ENCODE results near the gene PIK3C2A.

The PIK3C2A gene

DNA sequence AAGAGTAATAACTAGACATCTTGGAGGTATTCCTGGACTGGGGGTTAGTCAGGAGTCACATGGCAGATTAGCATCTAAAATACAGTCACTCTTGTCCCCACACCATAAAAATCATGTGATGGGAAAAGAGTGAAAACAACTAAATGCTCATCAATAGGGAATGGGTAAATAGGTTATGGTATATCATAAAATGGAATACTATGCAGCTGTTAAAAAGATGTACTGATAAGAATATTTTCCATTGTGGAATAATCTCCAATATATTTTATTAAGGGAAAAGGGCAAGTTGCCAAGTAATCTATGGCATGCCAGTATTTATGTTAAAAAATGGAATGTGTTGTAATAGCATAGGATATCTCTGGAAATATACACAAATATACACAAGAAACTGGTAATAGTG is 6.6 kb upstream of the PIK3C2A start:
- no peak for DNase-seq

DNA sequence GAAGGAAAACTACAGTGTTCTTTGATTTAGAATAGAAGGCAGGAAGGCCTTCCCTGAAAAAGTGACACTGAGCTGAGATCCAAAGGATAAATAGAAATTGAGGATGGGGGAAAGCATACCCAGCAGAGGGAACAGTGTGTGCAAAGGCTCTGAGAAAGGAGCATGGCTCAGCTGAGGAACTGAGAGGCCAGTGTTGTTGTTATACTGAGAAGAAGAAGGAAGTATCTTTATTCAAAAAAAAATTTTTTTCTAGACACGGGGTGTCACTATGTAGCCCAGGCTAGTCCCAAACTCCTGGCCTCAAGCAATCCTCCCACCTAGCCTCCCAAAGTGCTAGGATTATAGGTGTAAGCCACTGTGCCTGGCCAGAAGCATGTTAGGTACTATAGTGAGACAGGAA is 3.5 kb upstream of the PIK3C2A start:
- no peak for DNase-seq

DNA sequence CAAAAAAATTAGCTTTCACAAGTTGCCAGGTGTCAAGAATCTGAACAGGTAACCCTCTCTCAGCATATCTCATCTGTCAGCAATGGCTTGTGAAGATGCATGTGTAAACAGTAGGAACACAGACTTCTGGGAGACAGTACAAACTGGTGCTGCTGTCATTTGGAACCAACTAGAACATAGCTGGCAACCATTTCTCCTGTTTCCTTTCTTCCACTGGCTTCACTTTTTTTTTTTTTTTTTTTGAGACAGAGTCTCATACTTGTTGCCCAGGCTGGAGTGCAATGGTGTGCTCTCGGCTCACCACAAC is 2.1 kb upstream of the PIK3C2A start:
- no peak for DNase-seq

DNA sequence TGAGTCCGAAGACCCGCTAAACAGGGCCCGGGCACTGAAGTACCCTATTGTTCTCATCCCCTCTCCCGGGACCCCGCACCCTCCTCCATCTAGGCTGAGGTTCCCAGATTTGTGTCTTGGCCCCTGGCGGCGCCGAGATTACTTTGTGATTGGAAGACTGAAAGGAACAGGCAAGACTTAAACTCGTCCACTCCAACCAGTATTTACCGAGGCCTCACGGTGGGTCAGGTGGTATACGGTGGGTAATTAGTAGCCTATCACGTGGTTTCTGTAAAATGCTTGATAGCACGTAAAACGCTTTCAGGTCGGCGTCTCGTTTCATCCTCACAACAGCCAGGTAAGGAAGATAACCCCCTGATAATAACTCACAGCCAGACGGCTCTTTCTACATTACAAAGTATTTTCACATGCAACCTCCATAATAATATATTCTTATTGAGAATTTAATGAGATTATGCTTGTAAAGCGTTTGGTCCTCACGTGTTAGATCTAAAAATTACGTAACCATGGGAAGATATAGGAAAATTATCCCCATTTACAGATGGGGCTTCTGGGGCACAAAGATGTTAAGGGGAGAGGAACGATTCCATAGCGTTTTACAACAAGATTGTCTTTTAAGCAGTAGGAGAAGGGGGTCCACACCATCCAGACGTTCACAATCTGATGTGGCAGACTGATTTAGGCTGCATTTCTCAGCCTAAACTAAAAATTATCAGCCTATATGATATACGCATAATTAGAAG is 642 bp upstream of the PIK3C2A start:
- DNase-seq = no peak

DNA sequence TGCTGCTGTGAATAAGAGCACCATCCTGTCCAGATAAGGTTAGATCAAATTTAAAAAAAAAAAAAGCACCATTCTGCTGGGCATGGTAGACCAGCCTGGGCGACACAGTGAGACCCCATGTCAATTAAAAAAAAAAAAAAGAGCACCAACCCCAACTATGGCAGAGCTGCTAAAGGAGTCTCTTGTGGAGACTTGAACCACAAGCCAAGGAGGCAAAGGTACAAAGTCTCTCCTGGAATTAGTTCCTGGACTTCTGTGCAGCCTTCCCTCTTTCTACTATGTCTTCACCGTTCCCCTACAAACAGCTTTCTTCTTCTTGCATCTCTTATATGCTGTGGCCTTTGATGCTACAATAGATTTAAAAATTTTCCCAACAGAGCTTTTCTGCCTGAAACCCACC is 1.3 kb downstream of the PIK3C2A start:
- no peak for DNase-seq

DNA sequence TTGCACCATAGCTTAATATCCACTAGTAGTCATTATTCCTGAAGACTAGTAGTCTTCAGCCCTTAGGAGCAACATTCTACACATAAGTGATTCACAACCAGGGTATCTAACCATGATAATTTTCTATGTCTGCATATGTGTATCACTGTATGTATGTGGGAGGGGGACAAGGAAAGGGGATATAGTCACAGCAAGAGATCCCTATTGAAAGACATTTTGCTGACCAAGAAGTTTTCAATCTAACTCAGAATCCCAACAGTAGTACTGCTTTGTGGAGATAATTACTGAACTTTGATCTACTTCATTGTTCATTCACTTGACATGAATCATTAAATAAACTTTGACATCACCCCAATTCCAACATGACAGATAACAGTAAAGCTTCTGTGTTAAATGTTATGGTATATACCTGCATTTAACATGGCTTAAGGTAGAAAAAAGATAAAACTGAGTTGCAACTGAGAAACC is 10.3 kb downstream of the PIK3C2A start:
- no peak for DNase-seq

DNA sequence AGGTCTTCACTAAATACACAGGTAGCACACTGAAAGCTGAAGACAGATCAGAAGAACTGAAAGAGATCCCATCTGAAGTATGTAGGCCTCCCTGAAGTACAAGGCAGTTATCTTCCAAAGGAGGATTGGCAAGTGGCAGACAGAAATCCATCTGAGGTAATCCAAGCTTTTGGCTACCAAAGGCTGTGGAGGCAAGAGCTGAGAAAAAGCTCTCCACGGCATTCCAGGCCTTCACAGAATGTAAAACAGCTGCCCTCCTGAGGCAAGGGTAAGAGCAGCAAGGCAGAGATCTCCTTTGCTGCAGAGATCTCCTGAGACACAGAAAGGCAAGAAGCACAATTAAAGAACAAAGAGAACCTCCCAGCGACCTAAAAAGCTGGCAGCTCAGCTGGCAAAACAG is 19.1 kb downstream of the PIK3C2A start:
- no peak for DNase-seq

DNA sequence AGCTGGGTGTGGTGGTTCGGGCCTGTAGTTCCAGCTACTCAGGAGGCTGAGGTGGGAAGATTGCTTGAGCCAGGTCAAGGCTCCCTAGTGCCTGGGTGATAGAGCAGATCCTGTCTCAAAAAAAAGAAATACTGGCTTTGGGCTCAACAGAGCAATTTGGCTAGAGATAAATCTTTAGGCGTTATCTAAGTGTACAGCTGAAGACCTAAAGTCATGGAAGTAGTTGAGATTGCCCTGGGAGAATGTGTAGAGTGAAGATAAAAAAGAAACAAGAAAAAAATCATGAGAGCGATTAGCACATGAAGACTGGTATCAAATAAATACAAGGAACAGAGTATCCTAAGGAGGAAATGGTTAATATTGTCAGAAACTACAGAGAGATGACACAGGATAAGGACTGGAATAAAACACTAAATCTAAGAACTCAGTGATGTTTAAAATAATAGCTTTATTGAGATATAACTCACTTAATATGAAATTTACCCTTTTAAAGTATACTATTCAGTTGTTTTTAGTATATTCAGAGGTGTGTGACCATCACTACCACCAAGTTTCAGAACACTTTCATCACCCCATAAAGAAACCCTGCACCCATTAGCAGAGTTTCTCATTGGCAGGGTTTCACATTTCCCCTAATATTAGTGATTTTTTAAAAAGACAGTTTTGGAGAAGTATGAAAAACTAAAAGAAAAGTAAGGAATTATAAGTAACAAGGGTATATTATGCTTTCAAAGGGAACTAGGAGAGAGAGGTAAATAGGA is 20.7 kb downstream of the PIK3C2A start:
- no peak for DNase-seq

DNA sequence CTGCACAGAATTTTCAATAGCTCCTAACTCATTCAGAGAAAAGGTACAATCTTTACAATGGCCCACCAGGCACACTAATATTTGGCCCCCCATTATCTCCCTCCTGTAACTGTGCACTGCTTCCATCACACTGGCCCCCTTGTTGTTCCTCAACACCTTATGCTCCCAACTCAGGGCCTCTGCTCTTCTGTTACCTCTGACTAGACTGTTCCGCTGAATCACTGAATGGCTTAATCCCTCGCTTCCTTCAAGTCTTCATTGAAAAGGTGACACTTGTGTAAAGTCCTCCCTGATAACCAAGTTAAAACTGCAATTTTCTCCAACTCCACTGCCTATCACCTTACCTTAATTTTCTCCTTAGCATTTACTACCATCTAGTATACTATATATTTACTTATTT is 21.8 kb downstream of the PIK3C2A start:
- DNase-seq = no peak

DNA sequence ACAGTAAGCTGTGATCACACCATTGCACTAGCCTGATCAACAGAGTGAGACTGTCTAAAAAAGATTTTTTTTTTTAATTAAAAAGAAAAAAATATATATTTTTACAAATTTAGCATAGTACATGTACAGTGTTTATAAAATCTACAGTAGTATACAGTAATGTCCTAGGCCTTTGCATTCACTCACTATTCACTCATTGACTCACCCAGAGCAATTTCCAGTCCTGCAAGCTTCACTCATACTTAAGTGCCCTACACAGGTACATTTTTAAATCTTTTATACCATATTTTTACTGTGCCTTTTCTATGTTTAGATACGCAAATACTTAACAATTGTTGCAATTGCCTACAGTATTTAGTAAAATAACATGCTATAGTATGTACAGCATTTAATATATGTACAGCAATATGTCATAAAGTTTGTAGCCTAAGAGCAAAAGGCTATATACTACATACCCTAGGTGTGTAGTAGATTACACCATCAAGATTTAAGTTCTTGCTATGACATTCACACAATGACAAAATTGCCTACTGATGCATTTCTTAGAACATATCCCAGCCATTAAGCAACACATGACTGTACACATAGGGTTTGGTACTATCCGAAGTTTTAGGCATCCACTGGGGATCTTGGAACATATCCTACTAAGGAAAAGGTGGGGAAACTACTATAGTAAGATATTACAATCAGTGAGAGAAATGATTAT is 22.8 kb downstream of the PIK3C2A start:
- DNase-seq = no peak

DNA sequence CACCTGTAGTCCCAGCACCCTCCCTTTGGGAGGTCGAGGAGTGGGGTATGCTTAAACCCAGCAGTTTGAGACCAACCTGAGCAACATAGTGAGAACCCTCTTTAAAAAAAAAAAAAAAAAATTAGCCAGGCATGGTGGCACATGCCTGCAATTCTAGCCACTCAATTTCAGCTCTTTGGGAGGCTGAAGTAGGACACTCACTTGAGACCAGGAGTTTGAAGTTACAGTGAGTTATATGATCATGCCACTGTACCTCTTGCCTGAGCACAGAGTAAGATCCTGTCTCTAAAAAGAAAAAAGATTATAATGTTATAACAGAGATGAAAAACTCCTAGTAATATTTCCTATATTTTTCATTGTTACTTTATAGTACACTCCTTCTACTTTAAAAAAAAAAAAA is 23.9 kb downstream of the PIK3C2A start:
- DNase-seq = no peak

DNA sequence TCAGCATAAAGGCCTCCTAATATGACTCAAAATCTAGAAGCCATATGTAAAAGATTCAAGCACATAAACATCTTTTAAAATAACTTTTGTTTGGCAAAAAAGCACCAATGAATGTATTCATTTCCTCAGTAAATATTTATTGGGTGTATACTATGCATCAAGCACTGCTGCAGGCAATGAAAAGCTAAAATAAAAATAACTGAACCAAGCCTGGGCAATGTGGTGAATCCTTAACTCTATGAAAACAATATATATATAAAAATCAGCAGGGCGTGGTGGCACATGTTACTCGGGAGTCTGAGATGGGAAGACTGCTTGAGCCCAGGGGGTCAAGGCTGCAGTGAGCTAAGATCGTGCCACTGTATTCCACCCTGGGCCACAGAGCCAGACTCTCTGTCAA is 27.8 kb downstream of the PIK3C2A start:
- DNase-seq = no peak

DNA sequence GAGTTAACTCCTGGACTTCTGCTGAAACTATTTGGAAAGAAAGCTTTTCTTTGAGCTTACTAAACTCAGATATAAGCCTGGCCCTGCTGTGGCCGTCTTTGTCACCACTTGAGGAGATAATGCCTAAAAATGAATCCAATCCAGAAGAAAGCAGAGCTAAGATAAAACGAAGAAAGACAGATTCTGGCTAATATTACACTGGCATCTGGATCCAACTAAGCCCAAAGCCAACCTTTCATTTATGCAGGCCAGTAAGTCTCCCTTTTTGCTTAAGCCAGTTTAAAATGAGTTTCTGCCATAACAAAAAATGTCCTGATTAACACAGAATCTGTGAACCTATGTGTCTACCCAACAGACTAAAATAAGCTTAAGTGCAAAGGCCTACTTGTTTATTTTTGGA is 34.5 kb downstream of the PIK3C2A start:
- no peak for DNase-seq

DNA sequence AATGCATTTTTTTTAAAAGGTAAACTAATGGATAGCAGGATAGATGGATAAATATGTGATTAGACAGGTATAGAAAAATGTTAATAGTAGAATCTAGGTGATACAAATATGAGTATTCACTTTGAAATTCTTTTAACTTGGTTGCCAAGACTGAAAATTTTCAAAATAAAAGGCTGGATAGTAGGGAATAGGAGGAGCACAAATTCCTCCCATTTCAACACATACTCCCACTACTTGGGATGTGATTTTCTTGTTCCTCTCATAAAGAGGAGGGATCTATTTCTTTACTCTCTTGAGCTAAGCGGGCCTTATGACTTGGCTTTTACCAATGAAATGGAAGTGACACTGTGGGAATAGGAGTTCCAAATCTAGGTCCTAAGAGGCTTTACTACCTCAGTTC is 35.9 kb downstream of the PIK3C2A start:
- no peak for DNase-seq

DNA sequence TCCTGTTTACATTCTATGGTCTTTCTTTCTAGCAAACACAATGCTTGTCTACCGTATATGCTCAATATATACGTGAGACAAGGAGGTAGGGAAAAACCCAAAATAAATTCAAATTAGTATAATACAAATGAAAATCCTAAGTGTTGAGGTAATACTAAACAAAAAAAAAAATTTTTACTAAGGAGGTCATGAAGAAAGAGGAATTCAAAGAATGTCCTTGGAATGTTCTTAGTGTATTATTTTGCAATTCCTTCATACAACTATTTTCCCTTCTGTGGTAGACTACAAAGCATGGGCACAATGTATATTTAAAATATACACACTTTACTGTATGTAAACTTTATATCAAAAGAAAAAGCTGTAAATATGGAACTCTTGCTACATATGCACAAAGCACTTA is 36.4 kb downstream of the PIK3C2A start:
- DNase-seq = no peak

DNA sequence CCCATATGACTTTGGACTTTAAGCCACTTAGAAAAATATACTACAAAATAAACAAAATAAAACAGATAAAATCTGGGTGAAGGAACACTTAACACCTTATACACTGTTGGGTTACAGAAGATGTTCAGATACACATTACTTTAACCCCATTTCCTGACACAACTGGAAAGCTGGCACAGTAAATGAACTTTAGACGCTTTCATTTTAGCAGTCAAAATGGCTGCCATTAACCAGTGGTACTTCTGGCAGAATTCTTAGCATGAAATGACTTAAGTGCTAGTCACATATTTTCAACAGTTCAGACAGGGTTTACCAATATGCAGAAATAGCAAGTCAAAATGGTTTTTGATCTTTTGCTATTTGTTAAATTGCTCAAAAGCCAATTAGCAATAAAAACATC is 37.9 kb downstream of the PIK3C2A start:
- DNase-seq = no peak

DNA sequence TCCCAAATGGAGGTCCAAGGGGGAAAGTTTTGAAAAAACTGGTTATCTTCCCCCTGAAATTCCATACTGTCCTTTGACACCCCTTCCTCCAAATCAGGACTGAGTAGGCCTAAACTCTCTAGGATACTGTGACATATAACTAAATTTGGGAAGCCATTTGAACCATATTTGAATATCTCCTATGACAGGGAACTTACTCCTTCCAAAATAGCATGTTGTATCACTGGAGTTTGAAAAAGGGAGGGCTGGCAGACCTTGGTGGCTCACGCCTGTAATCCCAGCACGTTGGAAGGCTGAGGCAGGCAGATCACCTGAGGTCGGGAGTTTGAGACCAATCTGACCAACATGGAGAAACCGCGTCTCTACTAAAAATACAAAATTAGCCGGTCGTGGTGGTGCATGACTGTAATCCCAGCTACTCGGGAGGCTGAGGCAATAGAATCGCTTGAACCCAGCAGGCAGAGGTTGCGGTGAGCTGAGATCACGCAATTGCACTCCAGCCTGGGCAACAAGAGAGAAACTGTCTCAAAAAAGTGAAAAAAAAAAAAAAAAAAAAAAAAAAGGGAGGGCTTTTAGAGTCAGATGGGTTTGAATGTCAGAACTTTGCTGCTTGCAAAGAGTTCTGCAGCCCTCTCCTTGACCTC is 42.4 kb downstream of the PIK3C2A start:
- no peak for DNase-seq

DNA sequence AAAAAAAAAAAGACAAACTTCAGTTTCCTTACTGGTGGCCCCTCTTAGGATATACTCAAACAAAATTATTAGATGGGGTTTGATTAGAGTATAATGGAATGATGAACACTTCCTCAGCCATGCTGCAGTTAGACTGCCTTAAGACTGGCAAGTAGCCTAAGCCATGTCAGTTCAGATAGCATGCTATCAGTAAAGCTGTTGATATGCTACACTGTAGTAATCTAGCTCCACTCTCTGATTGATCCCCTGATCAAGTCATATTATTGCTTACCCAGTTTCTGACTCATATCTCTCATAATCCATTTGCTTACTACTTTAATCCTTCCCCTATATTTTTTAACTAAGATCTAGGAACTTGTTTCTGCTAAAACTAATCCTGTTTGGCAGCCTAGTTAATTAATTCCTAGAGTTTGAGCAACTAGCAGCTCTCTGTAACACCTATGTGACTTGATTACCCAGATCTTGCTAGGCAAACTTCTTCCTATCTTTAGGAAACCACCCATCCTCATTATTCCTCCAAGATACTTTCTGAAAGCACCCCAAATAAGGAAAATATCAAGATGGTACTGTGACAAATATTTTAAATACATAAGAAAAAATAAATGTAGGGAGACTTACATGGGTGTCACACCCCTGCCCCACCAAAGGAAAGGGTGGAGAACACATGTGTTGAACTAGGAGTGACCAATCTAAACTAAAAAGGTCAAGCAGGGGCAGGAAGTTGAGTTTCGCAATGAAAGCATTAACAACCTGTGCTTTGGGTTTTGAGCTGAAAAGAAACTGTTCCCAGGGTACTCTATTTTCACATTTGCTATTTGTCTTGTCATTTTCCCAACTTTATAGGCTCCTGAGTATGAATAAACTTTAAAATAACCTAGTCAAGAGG is 43.2 kb downstream of the PIK3C2A start:
- DNase-seq = no peak

DNA sequence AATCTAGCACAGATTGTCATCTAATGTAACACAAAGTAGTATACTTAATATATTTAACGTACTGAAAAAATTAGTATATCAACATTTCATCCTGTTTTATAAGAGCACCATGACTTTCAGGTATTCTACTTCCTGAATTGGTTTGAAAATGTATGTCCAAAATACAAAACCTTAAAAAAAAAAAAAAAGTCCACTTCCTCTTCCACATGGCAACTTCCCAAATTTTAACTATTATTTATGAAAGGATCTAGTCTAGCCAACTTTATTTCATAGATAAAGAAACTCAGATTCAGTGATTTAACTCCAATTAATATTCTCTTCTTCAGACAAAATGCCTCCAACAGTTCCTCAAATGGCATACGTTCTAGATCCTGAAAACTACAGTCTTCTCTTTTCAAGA is 44.0 kb downstream of the PIK3C2A start:
- DNase-seq = no peak

DNA sequence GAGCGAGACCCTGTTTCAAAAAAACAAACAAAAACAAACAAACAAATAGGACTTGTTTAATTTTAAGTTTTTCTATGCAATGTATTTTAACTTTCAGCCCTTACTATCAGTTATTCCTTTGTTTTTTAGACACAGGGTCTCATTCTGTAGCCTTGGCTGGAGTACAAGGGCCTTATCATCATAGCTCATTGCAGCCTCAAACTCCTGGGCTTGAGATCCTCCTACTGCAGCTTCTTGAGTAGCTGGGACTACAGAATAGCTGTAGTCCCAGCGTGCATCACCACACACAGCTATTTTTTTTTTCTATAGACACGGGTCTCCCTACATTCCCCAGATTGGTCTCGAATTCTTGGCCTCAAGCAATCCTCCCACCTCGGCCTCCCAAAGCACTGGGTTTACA is 44.5 kb downstream of the PIK3C2A start:
- DNase-seq = no peak

DNA sequence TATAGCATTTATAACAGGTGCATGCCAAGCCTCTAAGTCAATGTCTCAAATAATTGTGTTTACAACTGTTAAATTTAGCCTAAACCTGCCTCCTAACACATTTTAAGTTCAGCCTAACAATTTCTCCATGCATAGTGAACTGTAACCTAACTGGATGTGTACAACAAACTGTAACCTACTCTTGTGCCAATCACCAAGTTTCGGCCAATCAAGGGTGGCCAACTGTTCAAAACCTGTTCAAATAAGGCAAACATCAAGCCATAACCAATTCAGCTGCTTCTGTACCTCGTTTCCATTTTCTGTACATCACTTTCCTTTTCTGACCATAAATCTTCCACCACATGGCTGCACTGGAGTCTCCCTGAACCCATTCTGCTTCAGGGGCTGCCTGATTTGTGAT is 45.4 kb downstream of the PIK3C2A start:
- no peak for DNase-seq

DNA sequence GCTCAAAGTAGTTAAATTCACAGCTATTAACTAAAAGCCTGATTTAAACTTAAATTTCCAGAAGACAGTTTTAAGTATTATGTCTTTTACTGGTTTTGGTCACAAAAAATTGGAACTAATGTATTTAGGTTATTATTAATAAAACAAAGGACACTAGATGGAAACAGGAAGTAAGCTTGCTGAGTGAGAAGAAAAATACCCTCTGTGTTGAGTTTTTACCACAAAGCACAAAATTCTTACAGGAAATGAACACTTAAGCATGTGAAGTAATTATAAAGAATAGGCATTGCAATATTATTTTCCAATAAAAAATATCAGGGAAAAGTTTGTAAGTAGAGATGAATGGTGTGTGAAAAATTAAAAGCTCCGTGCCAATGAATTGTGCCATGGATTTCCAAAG is 46.3 kb downstream of the PIK3C2A start:
- DNase-seq = no peak

DNA sequence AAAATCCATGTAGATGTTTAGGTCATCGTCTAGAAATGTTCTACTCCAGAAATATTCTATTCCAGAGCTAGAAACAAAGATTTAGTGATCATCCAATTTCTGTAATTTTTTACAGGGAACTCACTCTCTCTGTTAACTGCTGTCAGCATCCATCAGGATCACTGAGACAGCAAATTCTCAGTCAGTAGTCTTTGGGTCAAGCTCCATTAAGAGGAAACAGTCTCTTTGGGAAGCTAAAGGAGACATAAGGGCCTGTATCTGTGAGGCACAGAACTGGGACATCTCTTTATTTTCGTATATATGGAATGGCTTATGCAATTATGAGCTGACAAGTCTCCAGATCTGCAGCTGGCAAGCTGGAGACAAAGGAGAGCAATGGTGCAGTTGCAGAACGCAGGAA is 48.3 kb downstream of the PIK3C2A start:
- no peak for DNase-seq
